ENCODE data around the gene SLC27A1.

DNA sequence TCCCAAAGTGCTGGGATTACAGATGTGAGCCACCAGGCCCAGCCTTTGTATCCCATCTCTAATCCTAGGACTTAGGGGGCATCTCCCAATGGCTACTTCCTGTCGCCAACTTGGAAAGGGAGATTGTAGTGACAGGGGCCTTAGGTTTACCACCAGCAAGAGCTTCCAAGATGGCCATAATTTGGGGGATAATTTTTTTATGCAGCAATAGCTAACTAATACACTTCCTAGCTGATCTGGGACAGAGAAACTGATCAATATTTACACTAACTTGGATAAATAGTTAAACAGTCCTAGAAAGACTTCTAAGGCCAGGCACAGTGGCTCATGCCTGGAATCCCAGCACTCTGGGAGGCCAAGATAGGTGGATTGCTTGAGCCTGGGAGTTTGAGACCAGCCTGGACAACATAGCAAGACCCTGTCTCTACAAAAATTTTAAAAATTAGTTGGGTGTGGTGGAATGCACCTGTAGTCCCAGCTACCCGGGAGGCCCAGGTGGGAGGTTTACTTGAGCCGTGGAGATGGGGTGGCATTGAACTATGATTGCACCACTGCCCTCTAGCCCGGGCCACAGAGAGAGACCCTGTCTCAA is 79.8 kb downstream of the SLC27A1 start:
- TF ChIP-seq, protein P1, sequence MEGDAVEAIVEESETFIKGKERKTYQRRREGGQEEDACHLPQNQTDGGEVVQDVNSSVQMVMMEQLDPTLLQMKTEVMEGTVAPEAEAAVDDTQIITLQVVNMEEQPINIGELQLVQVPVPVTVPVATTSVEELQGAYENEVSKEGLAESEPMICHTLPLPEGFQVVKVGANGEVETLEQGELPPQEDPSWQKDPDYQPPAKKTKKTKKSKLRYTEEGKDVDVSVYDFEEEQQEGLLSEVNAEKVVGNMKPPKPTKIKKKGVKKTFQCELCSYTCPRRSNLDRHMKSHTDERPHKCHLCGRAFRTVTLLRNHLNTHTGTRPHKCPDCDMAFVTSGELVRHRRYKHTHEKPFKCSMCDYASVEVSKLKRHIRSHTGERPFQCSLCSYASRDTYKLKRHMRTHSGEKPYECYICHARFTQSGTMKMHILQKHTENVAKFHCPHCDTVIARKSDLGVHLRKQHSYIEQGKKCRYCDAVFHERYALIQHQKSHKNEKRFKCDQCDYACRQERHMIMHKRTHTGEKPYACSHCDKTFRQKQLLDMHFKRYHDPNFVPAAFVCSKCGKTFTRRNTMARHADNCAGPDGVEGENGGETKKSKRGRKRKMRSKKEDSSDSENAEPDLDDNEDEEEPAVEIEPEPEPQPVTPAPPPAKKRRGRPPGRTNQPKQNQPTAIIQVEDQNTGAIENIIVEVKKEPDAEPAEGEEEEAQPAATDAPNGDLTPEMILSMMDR (IDR thresholded peaks at IDR 0.05), result no peak
- TF ChIP-seq POLR2A (IDR thresholded peaks at IDR 0.05), result no peak

Measured in lower leg skin (tissue), 3 donors.